ENCODE data around the gene OSBP. TPM values are rescaled to one million over a fixed set of nuclear protein-coding genes. Genes with fewer than 3 reads are reported as not detected.

Gene OSBP
- total RNA-seq, 2 donors from 2014 or later, result 28.5 to 30.3 TPM

DNA sequence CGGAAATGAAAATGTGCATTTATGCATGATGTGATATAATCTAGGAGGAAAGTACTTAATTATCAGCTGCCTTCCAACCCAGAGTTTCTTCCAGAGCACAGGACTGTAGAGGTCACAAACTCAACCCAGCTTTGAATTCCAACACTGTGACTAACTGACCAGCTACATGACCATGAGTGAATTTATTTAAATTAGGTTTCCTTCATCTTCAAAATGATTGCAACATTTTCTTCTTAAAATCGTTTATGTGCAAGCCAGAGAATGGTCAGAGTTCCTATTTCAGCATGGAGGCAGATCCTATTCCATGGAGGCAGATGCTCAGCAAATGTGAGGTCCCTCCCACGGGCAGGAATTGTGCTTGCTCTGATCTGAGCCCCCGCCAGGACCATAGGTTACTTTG is 42.4 kb downstream of the OSBP start:
- Histone ChIP-seq H3K27ac (no peak overlapping the region), H3K4me1 (no peaks in the 10 kb centered on the region), H3K36me3 (replicated peaks in 1 of 2; ENCODE audit: insufficient read depth in 1 of 2, low read depth in 2 of 2) (peaks cover 7 to 26% of the 10 kb centered on the region in 2 donors), H3K9me3 (no peaks in the 10 kb centered on the region), H3K27me3 (no peaks in the 10 kb centered on the region), H3K4me3 (no peak overlapping the region)
- intact Hi-C loops (cut with DNase I), result no loop called here
- 76 to 77% methylated on average over 4 of the region's 4 CpGs for WGBS, 2 donors
- no peak for DNase-seq
- TF ChIP-seq, protein P1, sequence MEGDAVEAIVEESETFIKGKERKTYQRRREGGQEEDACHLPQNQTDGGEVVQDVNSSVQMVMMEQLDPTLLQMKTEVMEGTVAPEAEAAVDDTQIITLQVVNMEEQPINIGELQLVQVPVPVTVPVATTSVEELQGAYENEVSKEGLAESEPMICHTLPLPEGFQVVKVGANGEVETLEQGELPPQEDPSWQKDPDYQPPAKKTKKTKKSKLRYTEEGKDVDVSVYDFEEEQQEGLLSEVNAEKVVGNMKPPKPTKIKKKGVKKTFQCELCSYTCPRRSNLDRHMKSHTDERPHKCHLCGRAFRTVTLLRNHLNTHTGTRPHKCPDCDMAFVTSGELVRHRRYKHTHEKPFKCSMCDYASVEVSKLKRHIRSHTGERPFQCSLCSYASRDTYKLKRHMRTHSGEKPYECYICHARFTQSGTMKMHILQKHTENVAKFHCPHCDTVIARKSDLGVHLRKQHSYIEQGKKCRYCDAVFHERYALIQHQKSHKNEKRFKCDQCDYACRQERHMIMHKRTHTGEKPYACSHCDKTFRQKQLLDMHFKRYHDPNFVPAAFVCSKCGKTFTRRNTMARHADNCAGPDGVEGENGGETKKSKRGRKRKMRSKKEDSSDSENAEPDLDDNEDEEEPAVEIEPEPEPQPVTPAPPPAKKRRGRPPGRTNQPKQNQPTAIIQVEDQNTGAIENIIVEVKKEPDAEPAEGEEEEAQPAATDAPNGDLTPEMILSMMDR (IDR thresholded peaks at IDR 0.05), result no peak
- TF ChIP-seq POLR2A (IDR thresholded peaks at IDR 0.05), result no peak
- ATAC-seq, result no peak

DNA sequence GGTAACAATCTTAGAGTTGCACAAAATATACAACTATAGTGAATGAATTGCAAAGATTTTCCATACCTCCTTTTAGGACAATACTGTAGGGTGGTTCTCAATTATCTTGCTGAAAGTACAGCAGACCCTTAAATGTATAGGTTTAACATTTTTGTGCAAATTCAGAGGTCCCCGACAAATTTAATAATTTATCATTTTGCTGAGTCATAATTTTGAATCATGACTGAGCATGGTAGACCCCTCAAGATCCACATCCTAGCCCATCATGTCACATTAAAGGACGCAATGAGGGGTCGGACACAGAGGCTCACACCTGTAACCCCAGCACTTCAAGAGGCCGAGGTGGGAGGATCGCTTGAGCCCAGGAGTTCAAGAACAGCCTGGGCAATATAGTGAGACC is 43.5 kb downstream of the OSBP start:
- no peak for DNase-seq
- WGBS, 2 donors, result 91 to 97% methylated on average over 5 of the region's 5 CpGs
- H3K36me3 ChIP-seq (replicated peaks in 1 of 2; ENCODE audit: insufficient read depth in 1 of 2, low read depth in 2 of 2), result peaks cover 5 to 15% of the 10 kb centered on the region in 2 donors
- no peaks in the 10 kb centered on the region for H3K4me1 ChIP-seq
- no peak overlapping the region for H3K27ac ChIP-seq
- no peaks in the 10 kb centered on the region for H3K9me3 ChIP-seq
- no peak for ATAC-seq
- H3K27me3 ChIP-seq, result no peaks in the 10 kb centered on the region
- no peak overlapping the region for H3K4me3 ChIP-seq
- TF ChIP-seq, protein P1 (IDR thresholded peaks at IDR 0.05), result no peak
- TF ChIP-seq POLR2A (IDR thresholded peaks at IDR 0.05), result no peak
- intact Hi-C loops (cut with DNase I), result no loop called here

DNA sequence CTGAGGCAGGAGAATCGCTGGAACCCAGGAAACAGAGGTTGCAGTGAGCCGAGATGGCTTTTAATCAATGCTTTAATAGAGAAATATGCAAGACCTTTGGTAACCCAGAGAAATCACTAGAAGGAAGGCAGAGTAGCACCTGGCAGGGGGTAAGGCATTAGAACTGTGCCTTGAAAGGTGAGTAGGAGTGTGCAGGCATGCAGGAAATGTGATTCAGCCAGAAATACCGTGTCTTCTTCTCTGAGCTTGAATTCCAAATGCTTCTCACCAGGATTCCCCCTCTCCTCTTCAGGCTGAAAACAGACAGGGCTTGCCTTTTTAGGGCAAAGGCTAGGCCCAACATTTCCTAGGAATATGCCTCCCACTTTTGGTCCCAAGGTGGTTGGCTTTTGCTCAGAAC is 53.3 kb downstream of the OSBP start:
- no peak for TF ChIP-seq POLR2A (IDR thresholded peaks at IDR 0.05)
- TF ChIP-seq, protein P1 (IDR thresholded peaks at IDR 0.05), result no peak

DNA sequence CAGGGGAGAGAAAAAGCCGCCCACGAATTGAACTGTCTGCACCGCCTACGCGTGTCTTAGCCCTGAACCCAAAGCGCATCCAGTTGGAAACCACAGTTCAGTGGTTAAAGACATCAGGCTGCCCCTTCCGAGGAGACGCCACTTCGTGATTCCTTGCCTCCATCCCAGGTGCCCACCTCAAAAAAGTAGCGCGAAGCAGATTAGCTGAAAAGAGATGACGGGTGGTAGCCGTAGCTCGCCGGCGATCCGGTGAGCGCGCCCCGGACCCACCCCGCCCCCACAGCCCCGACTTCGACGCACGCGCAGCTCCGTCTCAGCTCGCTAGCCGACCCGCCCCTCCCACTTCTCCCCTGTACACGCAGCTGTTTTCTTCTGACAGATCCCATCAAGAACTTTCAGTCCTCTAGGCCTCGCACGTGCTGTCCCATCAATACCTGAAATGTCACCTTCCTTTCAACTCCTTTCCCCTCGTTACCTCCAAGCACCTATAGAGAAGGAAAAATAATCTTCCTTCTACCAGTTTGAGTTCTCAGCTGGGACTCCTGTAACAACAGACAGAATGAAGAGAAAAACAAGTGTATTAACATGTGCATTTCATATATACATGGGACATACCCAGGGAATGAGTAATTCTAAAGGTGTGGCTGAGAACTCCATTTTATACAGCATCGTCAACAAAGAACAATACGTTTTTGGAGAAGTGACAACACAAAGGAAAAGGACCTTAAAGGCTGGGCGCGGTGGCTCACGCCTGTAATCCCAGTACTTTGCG is 54.7 kb downstream of the OSBP start:
- peak in 1 of 3 donors; percentile 61 for TF ChIP-seq POLR2A (IDR thresholded peaks at IDR 0.05)
- TF ChIP-seq, protein P1 (IDR thresholded peaks at IDR 0.05), result no peak
- Histone ChIP-seq H3K9me3 (no peaks in the 10 kb centered on the region), H3K36me3 (replicated peaks in 1 of 2; ENCODE audit: insufficient read depth in 1 of 2, low read depth in 2 of 2) (no peaks in the 10 kb centered on the region), H3K4me3 (peak overlapping the region; percentile 11 to 55), H3K4me1 (peaks cover 21% of the 10 kb centered on the region), H3K27ac (peak overlapping the region; percentile 70 to 87 (median 82)), H3K27me3 (no peaks in the 10 kb centered on the region)
- ATAC-seq (peak; percentile 85), DNase-seq (peak; percentile 87 to 91 (median 90))
- WGBS, 2 donors, result 7 to 8% methylated on average over 37 to 40 of the region's 40 CpGs
- intact Hi-C loops (cut with DNase I), result no loop called here

More for the DNA sequence above, 53.3 kb downstream of the OSBP start:
- H3K4me3 ChIP-seq, result no peak overlapping the region
- intact Hi-C loops (cut with DNase I), result no loop called here
- no peak overlapping the region for H3K27ac ChIP-seq
- 92% methylated on average over 3 of the region's 3 CpGs for WGBS, 2 donors
- ATAC-seq, result no peak
- DNase-seq, result no peak
- H3K36me3 ChIP-seq (replicated peaks in 1 of 2; ENCODE audit: insufficient read depth in 1 of 2, low read depth in 2 of 2), result no peaks in the 10 kb centered on the region
- no peaks in the 10 kb centered on the region for H3K9me3 ChIP-seq
- no peaks in the 10 kb centered on the region for H3K27me3 ChIP-seq
- peaks cover 16% of the 10 kb centered on the region for H3K4me1 ChIP-seq

DNA sequence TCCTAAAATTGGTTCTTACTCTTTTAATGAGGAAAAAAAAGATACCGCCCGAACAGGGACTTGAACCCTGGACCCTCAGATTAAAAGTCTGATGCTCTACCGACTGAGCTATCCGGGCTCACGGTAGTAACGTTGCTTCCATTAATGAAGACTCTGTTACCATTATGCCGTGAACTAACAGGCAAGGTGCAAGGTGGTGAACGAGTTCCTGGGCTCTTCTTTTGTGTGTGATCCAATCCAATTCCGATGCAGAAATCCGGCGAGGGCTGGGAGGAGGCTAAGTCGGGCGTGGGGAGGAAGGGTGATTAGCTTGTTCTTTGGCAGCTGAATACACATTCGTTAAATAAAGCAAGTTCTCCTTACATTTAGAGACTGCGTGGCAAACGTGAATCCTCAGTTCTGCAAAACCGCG is 55.3 kb downstream of the OSBP start:
- Histone ChIP-seq H3K36me3 (replicated peaks in 1 of 2; ENCODE audit: insufficient read depth in 1 of 2, low read depth in 2 of 2) (no peaks in the 10 kb centered on the region), H3K9me3 (no peaks in the 10 kb centered on the region), H3K27ac (peak overlapping the region; percentile 70 to 87 (median 82)), H3K27me3 (no peaks in the 10 kb centered on the region), H3K4me3 (peak overlapping the region; percentile 11 to 55), H3K4me1 (peaks cover 21% of the 10 kb centered on the region)
- intact Hi-C loops (cut with DNase I), result no loop called here
- ATAC-seq, result peak; percentile 58
- DNase-seq, result peak; percentile 67 to 84 (median 75)
- TF ChIP-seq, protein P1 (IDR thresholded peaks at IDR 0.05), result no peak
- no peak for TF ChIP-seq POLR2A (IDR thresholded peaks at IDR 0.05)
- 0 to 1% methylated on average over 18 of the region's 18 CpGs for WGBS, 2 donors

Measured in body of pancreas (tissue), 4 donors.